Measurements from ENCODE around the gene QSOX1.

Gene QSOX1

DNA sequence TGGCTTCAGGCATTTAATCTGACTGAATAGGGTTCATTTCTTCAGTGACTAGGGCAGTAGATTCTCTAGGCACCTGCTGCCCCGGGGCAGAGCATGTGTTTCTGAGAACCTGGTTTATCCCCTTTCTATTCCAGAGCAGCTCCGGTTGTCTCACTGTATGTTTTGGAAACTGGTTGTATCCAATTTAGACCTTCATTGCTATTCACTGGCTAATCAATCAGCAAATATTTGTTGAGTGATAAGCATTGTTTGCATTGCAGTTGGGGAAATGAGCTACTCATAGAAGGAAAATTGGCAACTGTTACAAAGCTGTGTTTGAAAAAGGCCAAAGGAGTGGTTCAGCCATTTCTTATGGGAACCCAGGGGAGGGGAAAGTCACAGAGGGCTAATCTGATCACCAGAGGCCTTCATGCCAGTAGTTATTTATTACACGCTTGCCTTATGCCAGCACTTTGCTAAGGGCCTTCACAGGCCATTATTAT lies 2.9 kb downstream of the QSOX1 start:
- ATAC-seq = no peak
- Mint-ChIP-seq H3K4me3 (no peak overlapping the region), H3K4me1 (peaks cover 27% of the 10 kb centered on the region), H3K36me3 (ENCODE audit: low read depth) (peaks cover 2% of the 10 kb centered on the region), H3K27me3 (no peaks in the 10 kb centered on the region), H3K27ac (no peak overlapping the region), H3K9me3 (no peaks in the 10 kb centered on the region)
- DNase-seq = no peak

DNA sequence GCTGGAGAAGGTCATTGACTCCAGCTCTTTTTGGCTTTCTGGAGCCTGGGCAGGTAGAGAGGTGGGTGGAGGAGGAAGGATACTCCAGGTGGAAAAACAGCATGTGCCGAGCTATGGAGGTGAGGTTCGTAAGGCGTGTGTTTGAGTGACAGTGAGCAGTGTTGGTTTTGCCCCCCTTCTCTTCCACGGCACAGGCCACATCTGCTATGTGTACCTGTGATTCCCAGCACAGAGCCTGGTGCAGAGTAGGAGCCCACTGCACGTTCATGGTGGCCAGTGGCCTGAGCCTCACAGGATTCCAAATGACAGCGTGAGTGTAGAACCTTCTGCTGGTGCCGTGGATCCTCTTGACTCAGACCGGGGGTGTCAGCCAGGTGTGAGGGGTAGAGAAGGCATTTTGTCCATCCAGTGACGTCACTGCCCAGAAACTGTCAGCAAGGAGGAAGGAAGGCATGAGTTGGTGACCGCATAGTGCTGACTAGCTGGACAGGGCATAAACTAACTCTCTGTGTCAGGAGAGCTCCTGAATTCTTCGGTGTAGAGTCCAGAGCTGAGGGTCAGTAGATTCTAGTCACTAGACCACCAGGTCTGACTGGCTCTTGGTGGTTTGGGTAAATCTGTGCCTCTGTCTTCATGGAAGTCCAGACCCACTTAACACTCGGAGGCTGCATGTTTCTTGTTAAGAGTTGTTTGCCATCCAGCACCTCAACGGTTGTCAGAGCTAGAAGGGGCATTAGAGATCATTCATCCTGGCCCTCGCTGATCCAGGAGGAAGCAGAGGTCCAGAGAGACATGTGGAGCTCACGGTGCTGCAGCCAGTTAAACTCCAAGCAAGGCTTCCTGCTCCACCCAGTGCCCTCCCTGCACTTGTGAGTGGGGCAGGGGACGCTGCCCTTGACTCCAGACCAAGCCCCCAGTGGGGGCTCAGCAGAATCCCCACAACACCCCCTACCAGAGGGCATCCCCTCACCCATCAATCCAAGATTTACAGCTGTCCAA lies 3.8 kb downstream of the QSOX1 start:
- no peaks in the 10 kb centered on the region for H3K9me3 Mint-ChIP-seq
- ATAC-seq = no peak
- no peak overlapping the region for H3K27ac Mint-ChIP-seq
- H3K36me3 Mint-ChIP-seq (ENCODE audit: low read depth) = peaks cover 2% of the 10 kb centered on the region
- no peaks in the 10 kb centered on the region for H3K27me3 Mint-ChIP-seq
- H3K4me1 Mint-ChIP-seq = peaks cover 30% of the 10 kb centered on the region
- no peak for DNase-seq
- no peak overlapping the region for H3K4me3 Mint-ChIP-seq

DNA sequence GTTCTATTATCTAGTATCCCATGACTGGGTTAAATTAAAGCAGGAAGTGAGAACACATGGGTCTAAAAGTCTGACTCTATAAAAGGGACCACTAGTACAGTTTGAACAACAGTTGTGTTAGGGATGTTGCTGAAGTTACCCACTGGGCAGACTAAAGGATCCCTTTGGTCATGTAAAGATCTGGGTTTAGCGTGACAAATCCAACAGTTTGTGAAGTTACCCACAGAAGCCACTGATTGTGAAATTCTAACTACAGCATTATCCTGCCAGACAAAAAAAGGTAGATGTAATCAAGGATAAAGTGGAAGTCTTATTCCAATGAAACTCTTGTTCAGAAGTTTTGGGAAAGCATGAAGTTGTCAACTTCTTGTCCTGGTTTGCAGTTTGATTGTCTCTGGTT lies 5.7 kb downstream of the QSOX1 start:
- Mint-ChIP-seq H3K27me3 (no peaks in the 10 kb centered on the region), H3K4me3 (no peak overlapping the region), H3K36me3 (ENCODE audit: low read depth) (peaks cover 2% of the 10 kb centered on the region), H3K4me1 (peaks cover 24% of the 10 kb centered on the region), H3K9me3 (no peaks in the 10 kb centered on the region), H3K27ac (no peak overlapping the region)
- DNase-seq (no peak), ATAC-seq (no peak)

DNA sequence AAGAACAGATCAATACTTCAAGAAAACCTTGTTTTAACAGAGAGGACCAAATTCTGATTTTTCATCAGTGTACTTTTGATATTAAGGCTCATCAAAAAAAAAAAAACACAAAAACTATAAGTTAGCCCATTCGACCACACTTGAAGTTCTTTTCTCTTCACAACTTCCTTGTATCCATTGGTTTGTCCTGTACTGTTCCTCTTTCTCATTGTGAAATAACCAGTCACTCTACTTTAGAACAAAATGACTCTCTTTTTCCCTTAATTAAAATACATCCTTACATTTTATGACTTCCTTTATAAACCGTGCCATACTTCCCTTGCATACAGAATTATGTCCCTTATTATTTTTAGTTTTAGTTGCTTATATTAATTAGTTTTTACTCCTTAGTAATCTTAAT lies 8.4 kb downstream of the QSOX1 start:
- ATAC-seq = no peak

DNA sequence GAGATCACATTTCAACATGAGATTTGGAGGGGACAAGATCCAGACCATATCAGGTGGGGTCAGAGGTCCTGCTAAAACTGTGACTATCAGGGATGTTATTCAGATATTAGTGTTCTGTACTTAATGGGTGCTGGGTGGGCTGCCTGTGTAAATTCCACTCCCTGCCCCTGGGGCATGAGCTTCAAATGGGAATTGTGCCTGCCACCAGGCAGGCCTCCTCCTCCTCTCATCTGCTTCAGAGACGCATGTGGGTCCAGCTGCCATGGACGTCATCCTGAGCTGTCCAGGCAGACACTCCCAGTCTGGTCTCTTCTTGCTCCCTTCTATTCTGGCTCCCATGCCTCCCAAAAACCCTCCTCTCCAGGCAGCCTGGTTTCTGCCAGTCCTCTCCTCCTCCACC lies 10.4 kb downstream of the QSOX1 start:
- peaks cover 3% of the 10 kb centered on the region for H3K4me1 Mint-ChIP-seq
- DNase-seq (no peak), ATAC-seq (no peak)
- H3K27me3 Mint-ChIP-seq = no peaks in the 10 kb centered on the region
- no peak overlapping the region for H3K27ac Mint-ChIP-seq
- H3K36me3 Mint-ChIP-seq (ENCODE audit: low read depth) = peaks cover 2% of the 10 kb centered on the region
- no peak overlapping the region for H3K4me3 Mint-ChIP-seq
- no peaks in the 10 kb centered on the region for H3K9me3 Mint-ChIP-seq

More for the DNA sequence above, 8.4 kb downstream of the QSOX1 start:
- DNase-seq = no peak
- peaks cover 3% of the 10 kb centered on the region for H3K4me1 Mint-ChIP-seq
- H3K4me3 Mint-ChIP-seq = no peak overlapping the region
- H3K27ac Mint-ChIP-seq = no peak overlapping the region
- no peaks in the 10 kb centered on the region for H3K9me3 Mint-ChIP-seq
- peaks cover 2% of the 10 kb centered on the region for H3K36me3 Mint-ChIP-seq (ENCODE audit: low read depth)
- no peaks in the 10 kb centered on the region for H3K27me3 Mint-ChIP-seq

DNA sequence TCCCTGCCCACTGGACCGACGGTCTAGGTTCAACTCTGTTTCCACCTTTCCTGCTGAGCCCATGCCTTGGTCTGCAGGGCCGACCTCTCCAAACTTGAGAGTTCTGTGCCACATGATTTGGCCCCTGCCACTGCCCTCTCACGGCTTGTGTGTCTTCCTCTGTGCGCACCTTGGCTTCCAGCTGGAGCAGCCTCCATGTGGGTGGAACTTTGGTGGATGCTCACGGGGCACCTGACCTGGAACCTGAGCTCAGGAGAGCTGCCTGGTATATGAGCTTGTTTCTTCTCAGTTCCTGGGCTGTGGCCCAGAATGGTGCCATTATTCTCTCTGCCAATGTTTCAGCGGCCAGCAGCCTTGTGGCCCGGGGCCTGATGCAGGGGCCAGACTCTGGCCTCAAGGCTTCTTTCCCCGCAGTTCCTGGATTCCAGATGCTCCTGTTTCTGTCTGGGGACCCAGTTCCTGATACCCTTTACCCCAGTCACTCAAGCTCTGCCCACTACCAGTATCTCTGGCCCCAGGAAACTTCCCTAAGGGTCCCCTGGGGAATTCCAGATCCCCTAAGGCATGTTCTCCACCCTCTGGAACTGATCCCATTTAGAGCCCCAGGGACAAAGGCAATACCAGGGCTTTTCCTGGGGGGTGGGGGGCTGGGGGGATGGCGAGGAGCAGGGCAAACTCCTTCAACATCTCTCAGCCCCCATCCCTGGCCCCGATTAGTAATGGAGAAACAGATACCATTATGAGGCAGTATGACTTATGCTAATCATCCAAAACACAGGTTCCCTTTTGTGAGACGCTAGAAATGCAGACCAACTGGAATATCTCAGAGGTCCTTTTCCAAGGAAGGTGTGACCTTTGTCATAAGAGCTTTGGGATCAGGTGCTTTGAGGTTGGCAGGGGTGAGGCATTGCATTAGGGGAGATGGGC lies 11.1 kb downstream of the QSOX1 start:
- peaks cover 3% of the 10 kb centered on the region for H3K4me1 Mint-ChIP-seq
- ATAC-seq (no peak), DNase-seq (no peak)
- no peak overlapping the region for H3K4me3 Mint-ChIP-seq
- H3K27me3 Mint-ChIP-seq = no peaks in the 10 kb centered on the region
- H3K27ac Mint-ChIP-seq = no peak overlapping the region
- peaks cover 2% of the 10 kb centered on the region for H3K36me3 Mint-ChIP-seq (ENCODE audit: low read depth)
- no peaks in the 10 kb centered on the region for H3K9me3 Mint-ChIP-seq

DNA sequence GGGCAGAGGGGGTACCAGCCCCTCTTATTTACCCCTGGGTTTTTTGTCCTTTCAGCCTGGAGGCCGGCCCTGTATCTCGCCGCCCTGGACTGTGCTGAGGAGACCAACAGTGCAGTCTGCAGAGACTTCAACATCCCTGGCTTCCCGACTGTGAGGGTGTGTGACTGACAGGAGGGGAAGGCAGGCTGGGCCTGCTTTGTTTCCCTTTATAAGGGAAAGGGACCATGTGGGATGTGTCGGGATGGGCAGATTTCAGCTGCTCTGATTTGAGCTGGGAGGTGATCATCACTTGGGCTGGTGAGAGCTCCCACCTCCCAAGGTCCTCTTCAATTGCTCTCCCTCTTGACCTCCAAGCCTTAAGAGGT lies 11.7 kb downstream of the QSOX1 start:
- Mint-ChIP-seq H3K36me3 (ENCODE audit: low read depth) (peaks cover 2% of the 10 kb centered on the region), H3K4me1 (peaks cover 3% of the 10 kb centered on the region), H3K4me3 (no peak overlapping the region), H3K27me3 (no peaks in the 10 kb centered on the region), H3K9me3 (no peaks in the 10 kb centered on the region), H3K27ac (no peak overlapping the region)
- no peak for DNase-seq
- ATAC-seq = no peak

DNA sequence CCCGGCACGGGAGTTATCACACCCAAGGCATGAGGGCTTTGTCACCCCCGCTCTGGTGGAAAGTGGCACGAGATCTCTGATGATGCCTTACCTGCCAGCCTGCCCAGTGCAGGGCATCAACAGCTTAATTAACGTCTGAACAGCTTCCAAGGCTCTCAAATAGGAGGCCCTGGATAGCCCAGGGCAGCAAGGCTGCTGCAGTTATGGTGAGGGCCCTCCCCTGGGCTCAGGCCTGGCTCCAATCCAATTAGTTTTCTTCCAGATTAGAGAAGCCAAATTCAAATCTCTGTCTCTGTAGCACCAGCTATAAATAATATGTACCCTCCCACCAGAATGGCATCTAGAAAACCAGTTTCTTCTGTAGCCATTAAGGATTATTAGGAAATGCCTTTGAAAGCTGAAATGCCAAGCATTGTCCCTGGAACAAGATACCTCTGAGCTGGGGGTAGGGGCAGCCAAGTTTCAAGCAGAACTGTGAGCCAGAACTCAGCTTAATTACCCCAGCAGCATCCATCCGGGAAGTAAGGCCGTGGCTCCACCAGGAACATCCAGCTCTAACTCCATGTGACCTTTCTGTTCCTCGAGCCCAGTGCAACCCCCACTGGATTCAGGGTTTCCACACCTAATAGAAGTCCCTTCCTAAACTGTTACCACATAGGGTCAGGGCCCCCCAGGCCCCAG lies 12.5 kb downstream of the QSOX1 start:
- Mint-ChIP-seq H3K27me3 (no peaks in the 10 kb centered on the region), H3K4me3 (no peak overlapping the region), H3K4me1 (peaks cover 3% of the 10 kb centered on the region), H3K27ac (no peak overlapping the region), H3K9me3 (no peaks in the 10 kb centered on the region), H3K36me3 (ENCODE audit: low read depth) (peaks cover 2% of the 10 kb centered on the region)
- ATAC-seq (no peak), DNase-seq (no peak)

DNA sequence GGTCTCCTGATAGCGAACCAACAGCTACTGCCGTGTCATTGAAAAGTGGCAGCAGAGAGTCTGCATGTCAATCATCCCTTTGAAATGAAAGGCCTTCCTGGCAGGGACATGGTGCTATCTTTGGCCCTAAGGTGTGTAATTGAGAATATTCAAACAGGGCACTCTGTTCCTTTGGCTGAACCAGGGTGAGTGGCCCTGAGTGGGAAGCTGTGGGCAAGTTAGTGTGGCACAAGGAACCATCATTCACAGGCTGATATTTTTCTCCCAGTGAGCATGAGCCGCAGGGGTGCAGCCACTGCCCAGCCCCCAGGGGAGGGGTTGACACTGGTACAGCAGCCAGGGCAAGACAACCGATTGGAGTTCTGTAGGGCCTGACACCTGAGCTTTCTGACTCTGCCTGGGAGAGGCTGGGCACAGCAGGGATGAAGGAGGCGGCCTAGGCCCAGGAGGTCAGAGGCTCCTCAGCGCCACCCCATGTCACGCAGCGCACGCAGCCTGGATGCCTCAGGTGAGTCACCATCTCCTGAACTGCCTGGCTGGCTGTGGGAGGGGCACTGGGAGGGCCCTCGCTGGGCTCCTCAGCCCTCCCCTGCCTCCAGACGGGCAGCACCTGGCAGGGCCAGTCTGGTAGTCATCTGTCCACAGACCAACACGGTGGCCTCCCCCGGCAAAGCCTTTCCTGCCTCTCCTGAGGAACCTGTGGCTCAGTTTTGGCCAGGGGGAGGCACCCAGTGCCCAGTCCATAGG lies 13.2 kb downstream of the QSOX1 start:
- DNase-seq (no peak), ATAC-seq (peak; percentile 42)
- Mint-ChIP-seq H3K27me3 (no peaks in the 10 kb centered on the region), H3K36me3 (ENCODE audit: low read depth) (peaks cover 2% of the 10 kb centered on the region), H3K27ac (no peak overlapping the region), H3K4me1 (peaks cover 3% of the 10 kb centered on the region), H3K9me3 (no peaks in the 10 kb centered on the region), H3K4me3 (no peak overlapping the region)

DNA sequence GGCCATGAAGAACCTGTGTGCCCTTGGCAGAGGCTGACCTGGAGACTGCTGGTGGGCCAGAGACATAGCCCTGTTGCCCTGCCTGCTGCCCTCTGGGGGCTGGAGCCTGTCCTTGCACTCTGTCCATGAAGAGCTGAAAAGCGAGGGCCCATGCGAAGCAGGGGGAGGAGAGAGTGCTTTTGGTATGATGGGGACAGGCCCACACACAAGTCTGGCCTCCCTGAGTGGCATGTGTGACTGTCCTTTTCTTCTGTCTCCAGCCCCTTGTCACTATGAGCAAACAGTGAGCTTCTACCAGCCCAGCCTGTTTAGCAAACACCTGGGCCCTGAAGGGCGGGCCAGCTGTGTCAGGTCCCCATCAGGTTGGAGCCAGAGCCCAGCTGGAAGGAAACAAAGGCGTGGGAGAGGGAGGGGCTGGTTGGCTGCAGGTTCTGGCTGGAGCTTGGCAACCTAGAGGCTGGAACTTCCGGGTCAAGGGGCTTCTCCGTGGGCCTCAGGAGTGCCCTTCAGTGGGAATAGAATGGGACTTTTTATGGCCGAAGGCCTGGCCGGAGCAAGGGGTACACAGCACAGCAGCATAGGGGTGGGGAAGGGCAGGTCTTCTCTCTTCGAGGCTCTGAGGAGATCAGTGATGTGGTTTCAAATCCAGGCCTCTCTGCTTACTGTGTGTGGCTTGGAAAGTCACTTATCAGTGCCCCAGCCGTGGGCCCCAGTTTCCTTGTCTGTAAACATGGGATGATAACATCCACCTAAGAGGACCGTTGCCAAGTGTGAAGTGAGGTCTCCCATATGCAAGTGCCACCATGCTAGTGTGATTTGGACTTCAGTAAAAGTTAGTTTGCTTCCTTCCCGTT lies 14.3 kb downstream of the QSOX1 start:
- ATAC-seq = peak; percentile 76
- no peak overlapping the region for H3K4me3 Mint-ChIP-seq
- H3K27ac Mint-ChIP-seq = peak overlapping the region; percentile 30
- peak; percentile 35 for DNase-seq
- no peaks in the 10 kb centered on the region for H3K9me3 Mint-ChIP-seq
- H3K27me3 Mint-ChIP-seq = no peaks in the 10 kb centered on the region
- H3K4me1 Mint-ChIP-seq = no peaks in the 10 kb centered on the region
- peaks cover 2% of the 10 kb centered on the region for H3K36me3 Mint-ChIP-seq (ENCODE audit: low read depth)

DNA sequence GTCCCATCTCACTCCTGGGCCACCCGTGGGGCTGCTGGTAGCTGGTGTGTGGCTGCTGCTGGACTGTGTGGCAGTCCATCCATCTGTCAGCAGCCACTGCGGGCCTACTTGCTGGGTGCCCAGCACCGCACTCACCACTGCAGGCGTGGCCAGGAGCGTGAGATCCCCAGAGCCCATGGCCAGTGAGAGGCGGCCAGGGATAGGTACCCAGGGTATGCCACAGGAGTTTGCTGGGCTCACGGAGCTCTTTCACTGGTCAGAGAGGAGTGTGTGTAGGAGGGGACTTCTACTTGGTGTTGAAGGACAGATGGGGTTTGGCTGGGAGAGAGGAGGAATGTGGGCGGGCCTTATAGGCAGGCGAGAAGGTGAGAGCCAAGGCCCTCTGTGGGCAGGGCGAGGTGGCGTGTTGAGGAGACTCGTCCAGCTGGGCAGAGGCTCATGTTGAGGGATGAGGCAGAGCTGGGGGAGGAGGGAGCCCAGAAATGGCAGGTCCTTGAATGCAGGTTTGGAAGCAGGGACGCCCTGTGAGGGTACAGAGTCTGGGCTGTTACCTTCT lies 15.0 kb downstream of the QSOX1 start:
- H3K4me1 Mint-ChIP-seq = no peaks in the 10 kb centered on the region
- ATAC-seq = no peak
- H3K4me3 Mint-ChIP-seq = no peak overlapping the region
- peaks cover 2% of the 10 kb centered on the region for H3K36me3 Mint-ChIP-seq (ENCODE audit: low read depth)
- DNase-seq = no peak
- no peaks in the 10 kb centered on the region for H3K9me3 Mint-ChIP-seq
- H3K27me3 Mint-ChIP-seq = no peaks in the 10 kb centered on the region
- no peak overlapping the region for H3K27ac Mint-ChIP-seq

DNA sequence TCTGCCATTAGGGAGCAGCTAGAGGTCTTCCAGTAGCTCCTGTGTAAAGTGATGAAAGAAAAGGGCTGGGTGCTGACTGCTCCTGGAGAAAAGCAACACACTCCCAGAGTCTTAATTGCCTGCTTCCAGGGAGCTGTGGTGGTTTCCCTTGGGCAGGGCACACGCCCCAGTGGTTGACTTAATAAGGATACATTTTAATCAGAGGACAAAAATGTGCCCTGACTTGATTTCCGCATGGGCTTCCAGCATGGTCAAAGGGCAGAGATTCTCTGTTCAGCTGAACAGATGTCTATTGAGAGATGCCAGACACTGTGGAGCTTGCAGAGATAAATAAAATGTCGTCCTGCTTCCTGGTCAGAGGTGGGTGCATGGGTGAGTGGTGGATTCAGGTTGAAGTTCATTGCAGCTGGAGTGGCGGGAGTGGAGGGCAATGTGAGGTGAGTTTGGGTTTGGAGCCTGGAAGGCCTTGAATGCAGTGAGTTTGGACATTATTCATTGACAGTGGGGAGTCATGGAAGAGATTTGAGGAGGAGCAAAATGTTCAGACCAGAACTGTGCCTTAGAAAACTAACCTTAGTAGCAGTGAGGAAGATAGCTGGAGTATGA lies 16.0 kb downstream of the QSOX1 start:
- no peak overlapping the region for H3K27ac Mint-ChIP-seq

More for the DNA sequence above, 16.0 kb downstream of the QSOX1 start:
- no peaks in the 10 kb centered on the region for H3K27me3 Mint-ChIP-seq
- H3K4me1 Mint-ChIP-seq = no peaks in the 10 kb centered on the region
- no peak overlapping the region for H3K4me3 Mint-ChIP-seq
- no peak for DNase-seq
- ATAC-seq = no peak
- H3K9me3 Mint-ChIP-seq = no peaks in the 10 kb centered on the region
- H3K36me3 Mint-ChIP-seq (ENCODE audit: low read depth) = peaks cover 2% of the 10 kb centered on the region

Measured in activated naive CD8-positive, alpha-beta T cell treated with anti-CD3 and anti-CD28 coated beads, Interleukin-2, amount 50 U/mL, for 24 hours (primary cell).